K562 (cell line): ENCODE measurements around the gene TNFSF4.
A peak's percentile ranks its signal among the peaks of the same experiment; 100 is the strongest.

ENCODE experiments used
- ARNT ChIP-seq, 2 experiments: fragments of 450-650 bp; IDR thresholded peaks; 2 replicates each; pipeline ENCODE4 v1.6.1; 2016; ENCODE audit warnings: mild to moderate bottlenecking in 1 of 2
- DDX20 ChIP-seq: fragments of 450-650 bp; IDR thresholded peaks from 2 replicates; pipeline ENCODE4 v1.6.1; 2016; ENCODE audit warnings: missing genetic modification characterization, low read depth, mild to moderate bottlenecking, missing compliant biosample characterization, moderate library complexity
- EZH2 ChIP-seq: IDR thresholded peaks from 2 replicates; pipeline ENCODE4 v1.6.1; 2012; ENCODE audit warnings: low read depth, mild to moderate bottlenecking, inconsistent platforms, low read length, borderline replicate concordance
- GABPB1 ChIP-seq: sonication (generic); formaldehyde crosslinking; IDR thresholded peaks from 2 replicates; pipeline ENCODE4 v1.8.0; 2022; ENCODE audit warnings: mild to moderate bottlenecking, missing genetic modification reagents
- JUN ChIP-seq, 2 experiments: sonication (generic) in 1 of 2; formaldehyde crosslinking in 1 of 2; IDR thresholded peaks; 2 replicates each; pipeline versions ENCODE4 v1.6.1 to v1.8.0; 2012 to 2022; ENCODE audit warnings: borderline replicate concordance in 2 of 2, mild to moderate bottlenecking in 2 of 2, improper control_type of control experiment in 1 of 2, low read depth in 1 of 2, low read length in 1 of 2, missing genetic modification reagents in 1 of 2
- KAT2B ChIP-seq: IDR thresholded peaks from one replicate; pipeline ENCODE4 v1.6.1; 2012; ENCODE audit warnings: low read depth, mild to moderate bottlenecking, control low read depth, inconsistent platforms, low read length, moderate library complexity
- MAZ ChIP-seq, 2 experiments: fragments of 450-650 bp in 1 of 2; sonication (generic) in 1 of 2; formaldehyde crosslinking; IDR thresholded peaks in 1 of 2; conservative IDR thresholded peaks in 1 of 2; 2 replicates each; pipeline versions ENCODE4 v1.4.0 to v1.5.0; 2020; ENCODE audit warnings: mild to moderate bottlenecking in 1 of 2, missing genetic modification reagents in 1 of 2
- NRF1 ChIP-seq, 2 experiments: fragments of 450-650 bp; IDR thresholded peaks in 1 of 2; conservative IDR thresholded peaks in 1 of 2; 2 replicates each; pipeline ENCODE4 v1.6.1; 2014; ENCODE audit warnings: mild to moderate bottlenecking in 2 of 2
- ZBTB7A ChIP-seq: IDR thresholded peaks from 2 replicates; pipeline ENCODE4 v1.6.1; 2011; ENCODE audit warnings: low read depth, mild to moderate bottlenecking, low read length, moderate library complexity, borderline replicate concordance; ENCODE audit not compliant: control insufficient read depth
- ZFX ChIP-seq: sonication (generic); formaldehyde crosslinking; IDR thresholded peaks from 2 replicates; pipeline ENCODE4 v1.8.0; 2022; ENCODE audit warnings: mild to moderate bottlenecking, missing genetic modification reagents, moderate library complexity
- ZNF239 ChIP-seq: fragments of 250-450 bp; sonication (Bioruptor Pico); IDR thresholded peaks from 2 replicates; pipeline ENCODE4 v1.4.0; 2020; ENCODE audit warnings: mild to moderate bottlenecking
- TF ChIP-seq, protein P1 (sequence below): sonication (generic); formaldehyde crosslinking; IDR thresholded peaks from 2 replicates; pipeline ENCODE4 v1.9.0; 2022; ENCODE audit warnings: mild to moderate bottlenecking, missing genetic modification reagents
- TF ChIP-seq, protein P2 (sequence below): fragments of 250-450 bp; sonication (Bioruptor Pico); IDR thresholded peaks from 2 replicates; pipeline ENCODE4 v1.6.1; 2021; ENCODE audit warnings: mild to moderate bottlenecking
- TF ChIP-seq, protein P3 (sequence below), 2 experiments: fragments of 450-650 bp; IDR thresholded peaks; 2 replicates each; pipeline ENCODE4 v1.6.1; 2016

DNA sequence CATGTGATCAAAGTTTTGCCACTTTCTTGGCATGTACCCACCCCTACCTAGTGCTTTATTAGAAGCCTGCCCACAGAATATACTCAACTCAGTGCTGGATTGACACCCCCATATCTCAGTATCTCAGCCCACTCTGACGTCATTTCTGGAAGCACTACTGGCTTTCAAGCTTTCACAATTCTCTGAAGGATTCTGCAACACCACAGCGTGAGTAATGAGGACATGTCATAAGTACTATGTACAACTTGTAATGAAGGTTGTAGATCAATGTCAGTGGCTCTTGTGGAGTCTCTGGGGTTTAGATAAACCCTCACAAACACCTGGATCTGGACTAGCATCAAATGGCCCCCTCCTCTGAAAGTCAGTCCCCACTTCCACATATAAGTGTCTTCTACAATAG, 57.2 kb downstream of the TNFSF4 start:
- TF ChIP-seq MAZ (CRISPR knock-in tag; conservative IDR thresholded peaks at IDR 0.05 in 1 of 2, IDR thresholded peaks at IDR 0.05 in 1 of 2) (no peak), JUN (IDR thresholded peaks at IDR 0.05; ENCODE audit: borderline replicate concordance, low read depth, low read length) (peak; percentile 57), JUN (CRISPR knock-in tag; IDR thresholded peaks at IDR 0.05; ENCODE audit: borderline replicate concordance) (no peak), KAT2B (no peak), ARNT (IDR thresholded peaks at IDR 0.05) (no peak), ZFX (CRISPR knock-in tag) (no peak), ZBTB7A (no peak), ZNF239 (CRISPR knock-in tag) (no peak), EZH2 (no peak), DDX20 (tag) (no peak), GABPB1 (CRISPR knock-in tag) (no peak), NRF1 (conservative IDR thresholded peaks at IDR 0.05 in 1 of 2, IDR thresholded peaks at IDR 0.05 in 1 of 2) (no peak)
- TF ChIP-seq, protein P1, sequence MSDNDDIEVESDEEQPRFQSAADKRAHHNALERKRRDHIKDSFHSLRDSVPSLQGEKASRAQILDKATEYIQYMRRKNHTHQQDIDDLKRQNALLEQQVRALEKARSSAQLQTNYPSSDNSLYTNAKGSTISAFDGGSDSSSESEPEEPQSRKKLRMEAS (CRISPR knock-in tag) = no peak
- TF ChIP-seq, protein P2, sequence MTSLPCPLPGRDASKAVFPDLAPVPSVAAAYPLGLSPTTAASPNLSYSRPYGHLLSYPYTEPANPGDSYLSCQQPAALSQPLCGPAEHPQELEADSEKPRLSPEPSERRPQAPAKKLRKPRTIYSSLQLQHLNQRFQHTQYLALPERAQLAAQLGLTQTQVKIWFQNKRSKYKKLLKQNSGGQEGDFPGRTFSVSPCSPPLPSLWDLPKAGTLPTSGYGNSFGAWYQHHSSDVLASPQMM (CRISPR knock-in tag) = no peak
- TF ChIP-seq, protein P3, sequence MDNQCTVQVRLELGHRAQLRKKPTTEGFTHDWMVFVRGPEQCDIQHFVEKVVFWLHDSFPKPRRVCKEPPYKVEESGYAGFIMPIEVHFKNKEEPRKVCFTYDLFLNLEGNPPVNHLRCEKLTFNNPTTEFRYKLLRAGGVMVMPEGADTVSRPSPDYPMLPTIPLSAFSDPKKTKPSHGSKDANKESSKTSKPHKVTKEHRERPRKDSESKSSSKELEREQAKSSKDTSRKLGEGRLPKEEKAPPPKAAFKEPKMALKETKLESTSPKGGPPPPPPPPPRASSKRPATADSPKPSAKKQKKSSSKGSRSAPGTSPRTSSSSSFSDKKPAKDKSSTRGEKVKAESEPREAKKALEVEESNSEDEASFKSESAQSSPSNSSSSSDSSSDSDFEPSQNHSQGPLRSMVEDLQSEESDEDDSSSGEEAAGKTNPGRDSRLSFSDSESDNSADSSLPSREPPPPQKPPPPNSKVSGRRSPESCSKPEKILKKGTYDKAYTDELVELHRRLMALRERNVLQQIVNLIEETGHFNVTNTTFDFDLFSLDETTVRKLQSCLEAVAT (IDR thresholded peaks at IDR 0.05) = no peak
